Hepatocyte (in vitro differentiated cells): ENCODE measurements around the gene AUH. TPM values are rescaled to one million over a fixed set of nuclear protein-coding genes. Genes with fewer than 3 reads are reported as not detected.

Experiments used
- DNase-seq: peaks from one replicate; pipeline ENCODE4 v3.0.0-alpha.2; 2016; ENCODE audit warnings: low spot score
- H2AFZ ChIP-seq: fragments of 200-600 bp; sonication (generic); 2 replicates; pipeline ENCODE4 v1.6.0; 2016; ENCODE audit warnings: antibody characterized with exemption, mild to moderate bottlenecking
- H3K27ac ChIP-seq: fragments of 200-600 bp; sonication (generic); 2 replicates; pipeline ENCODE4 v1.5.1; 2016; ENCODE audit warnings: mild to moderate bottlenecking
- H3K27me3 ChIP-seq: fragments of 200-600 bp; sonication (generic); 2 replicates; pipeline ENCODE4 v1.6.1; 2016
- H3K36me3 ChIP-seq: fragments of 200-600 bp; sonication (generic); replicated peaks from 2 replicates; pipeline ENCODE4 v1.5.1; 2016; ENCODE audit warnings: low read depth; ENCODE audit not compliant: insufficient read depth
- H3K4me1 ChIP-seq: fragments of 200-600 bp; sonication (generic); 2 replicates; pipeline ENCODE4 v1.5.1; 2016; ENCODE audit warnings: mild to moderate bottlenecking, moderate library complexity; ENCODE audit not compliant: insufficient read depth
- H3K4me2 ChIP-seq: fragments of 200-600 bp; sonication (generic); 2 replicates; pipeline ENCODE4 v1.6.0; 2016
- H3K4me3 ChIP-seq: fragments of 200-600 bp; sonication (generic); 2 replicates; pipeline ENCODE4 v1.5.1; 2016; ENCODE audit warnings: mild to moderate bottlenecking
- H3K79me2 ChIP-seq: fragments of 200-600 bp; sonication (generic); 2 replicates; pipeline ENCODE4 v1.6.0; 2017; ENCODE audit warnings: mild to moderate bottlenecking
- H3K9me2 ChIP-seq: fragments of 200-600 bp; sonication (generic); replicated peaks from 2 replicates; pipeline ENCODE4 v1.6.0; 2017; ENCODE audit warnings: mild to moderate bottlenecking; ENCODE audit not compliant: insufficient read depth
- H3K9me3 ChIP-seq: fragments of 200-600 bp; sonication (generic); 2 replicates; pipeline ENCODE4 v1.5.1; 2016; ENCODE audit warnings: low read depth, mild to moderate bottlenecking
- H4K20me1 ChIP-seq: fragments of 200-600 bp; sonication (generic); 2 replicates; pipeline ENCODE4 v1.6.0; 2016; ENCODE audit warnings: mild to moderate bottlenecking; ENCODE audit not compliant: insufficient read depth, poor library complexity, severe bottlenecking
- CTCF ChIP-seq: fragments of 200-600 bp; sonication (generic); IDR thresholded peaks from 2 replicates; pipeline ENCODE4 v1.5.1; 2016; ENCODE audit warnings: antibody characterized with exemption, mild to moderate bottlenecking; ENCODE audit not compliant: poor library complexity
- EZH2 ChIP-seq: fragments of 200-600 bp; sonication (generic); IDR thresholded peaks from 2 replicates; pipeline ENCODE4 v1.6.1; 2016; ENCODE audit warnings: antibody characterized with exemption, mild to moderate bottlenecking, borderline replicate concordance
- EZH2phosphoT487 ChIP-seq: fragments of 200-600 bp; sonication (generic); IDR thresholded peaks from one replicate; pipeline ENCODE4 v1.6.1; 2018; ENCODE audit warnings: antibody characterized with exemption, mild to moderate bottlenecking, low read depth, moderate library complexity; ENCODE audit not compliant: unreplicated experiment, severe bottlenecking
- WGBS: methylation state at CpG from one replicate; pipeline ENCODE4 v1.1.6; 2016; ENCODE audit warnings: low lambda C conversion rate; ENCODE audit errors: missing lambda C conversion rate; 5-methylcytosine and 5-hydroxymethylcytosine counted together
- polyA plus RNA-seq: library from polyadenylated mRNA; unstranded; fragments of >200 nt; fragmentation: Nextera tagmentation; extraction: Ambion mirVana; gene quantifications from 2 replicates; pipeline ENCODE4 v1.2.1, GENCODE V29; 2016
- total RNA-seq: library from RNA; depleted of rRNA; stranded (reverse); fragments of >200 nt; gene quantifications from 2 replicates; pipeline ENCODE4 v1.2.3, GENCODE V29; 2014

The AUH gene
- total and polyA plus RNA-seq, 2 experiments from 2014 or later = 19.5 to 25.0 TPM

GRCh38 chr9:91360551-91361290 is 997 bp downstream of the AUH start:
- Histone ChIP-seq H3K27ac (peak overlapping the region; percentile 90), H3K4me3 (peak overlapping the region; percentile 89), H4K20me1 (no peaks in the 10 kb centered on the region), H3K9me2 (no peaks in the 10 kb centered on the region), H3K4me1 (peaks cover 13% of the 10 kb centered on the region), H3K36me3 (no peaks in the 10 kb centered on the region), H3K27me3 (no peaks in the 10 kb centered on the region), H2AFZ (peak overlapping the region; percentile 58), H3K9me3 (no peaks in the 10 kb centered on the region), H3K4me2 (peak overlapping the region; percentile 84), H3K79me2 (peaks cover 52% of the 10 kb centered on the region)
- peak; percentile 12 for DNase-seq
- 13% methylated on average over 10 of the region's 10 CpGs for WGBS
- TF ChIP-seq CTCF (no peak), EZH2phosphoT487 (no peak), EZH2 (no peak)

- Histone ChIP-seq H3K4me1 (peaks cover 13% of the 10 kb centered on the region), H3K36me3 (no peaks in the 10 kb centered on the region), H3K4me3 (no peak overlapping the region), H3K9me3 (no peaks in the 10 kb centered on the region), H3K27ac (peak overlapping the region; percentile 90), H3K27me3 (no peaks in the 10 kb centered on the region), H3K4me2 (peak overlapping the region; percentile 84), H3K79me2 (peaks cover 58% of the 10 kb centered on the region), H2AFZ (no peak overlapping the region), H4K20me1 (no peaks in the 10 kb centered on the region), H3K9me2 (no peaks in the 10 kb centered on the region)
- DNase-seq = no peak
- TF ChIP-seq EZH2phosphoT487 = no peak
- TF ChIP-seq CTCF = no peak
- 78% methylated on average over 7 of the region's 7 CpGs for WGBS
These were observed 1.8 kb downstream of the AUH start for GRCh38 chr9:91359734-91360470.

- peaks cover 13% of the 10 kb centered on the region for H3K4me1 ChIP-seq
- TF ChIP-seq CTCF = no peak
- no peak for TF ChIP-seq EZH2
- no peak for TF ChIP-seq EZH2phosphoT487
- 92% methylated on average over 2 of the region's 2 CpGs for WGBS
- no peak overlapping the region for H2AFZ ChIP-seq
- peak overlapping the region; percentile 84 for H3K4me2 ChIP-seq
- no peaks in the 10 kb centered on the region for H3K36me3 ChIP-seq
- no peak for DNase-seq
- no peaks in the 10 kb centered on the region for H3K9me2 ChIP-seq
- H3K79me2 ChIP-seq = peaks cover 65% of the 10 kb centered on the region
- H4K20me1 ChIP-seq = no peaks in the 10 kb centered on the region
- H3K27ac ChIP-seq = no peak overlapping the region
- no peaks in the 10 kb centered on the region for H3K9me3 ChIP-seq
- H3K27me3 ChIP-seq = no peaks in the 10 kb centered on the region
- H3K4me3 ChIP-seq = no peak overlapping the region
These were observed 2.6 kb downstream of the AUH start for GRCh38 chr9:91359083-91359482.
